ENCODE data around the gene SNX10. TPM values are rescaled to one million over a fixed set of nuclear protein-coding genes. Genes with fewer than 3 reads are reported as not detected.

SNX10 gene
- polyA plus RNA-seq, 6 donors from 2014 or later: 138 to 210 (median 164) TPM

DNA sequence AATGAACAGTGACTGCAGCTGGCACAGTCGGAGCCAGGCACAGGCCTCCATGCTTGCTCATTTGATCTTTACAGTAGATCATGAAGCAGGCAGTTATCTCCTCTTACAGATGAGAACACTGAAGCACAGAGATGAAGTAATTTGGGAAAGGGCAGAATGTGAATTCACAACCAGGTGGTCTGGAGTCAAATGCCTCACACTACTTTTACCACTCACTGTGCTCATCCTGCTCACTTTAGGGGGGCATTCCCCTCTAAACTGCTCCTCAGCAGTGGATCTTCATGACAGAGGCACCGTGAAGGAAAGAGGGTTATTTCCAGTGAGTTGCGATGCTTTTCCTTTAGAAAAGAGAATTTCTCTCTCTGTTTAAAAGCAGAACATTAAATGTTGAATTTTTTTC is 15.1 kb downstream of the SNX10 start:
- Mint-ChIP-seq H3K27me3 (no peaks in the 10 kb centered on the region), H3K36me3 (peaks cover 13 to 32% of the 10 kb centered on the region in 2 donors), H3K4me1 (peaks cover 46 to 81% (median 60%) of the 10 kb centered on the region in 3 donors), H3K27ac (peak overlapping the region in 4 of 6 donors; percentile 56 to 91 (median 78)), H3K9me3 (no peaks in the 10 kb centered on the region), H3K4me3 (peak overlapping the region in 1 of 8 donors; percentile 23)
- ATAC-seq (ENCODE audit: low read depth in 2 of 2) (no peak), DNase-seq (no peak)

DNA sequence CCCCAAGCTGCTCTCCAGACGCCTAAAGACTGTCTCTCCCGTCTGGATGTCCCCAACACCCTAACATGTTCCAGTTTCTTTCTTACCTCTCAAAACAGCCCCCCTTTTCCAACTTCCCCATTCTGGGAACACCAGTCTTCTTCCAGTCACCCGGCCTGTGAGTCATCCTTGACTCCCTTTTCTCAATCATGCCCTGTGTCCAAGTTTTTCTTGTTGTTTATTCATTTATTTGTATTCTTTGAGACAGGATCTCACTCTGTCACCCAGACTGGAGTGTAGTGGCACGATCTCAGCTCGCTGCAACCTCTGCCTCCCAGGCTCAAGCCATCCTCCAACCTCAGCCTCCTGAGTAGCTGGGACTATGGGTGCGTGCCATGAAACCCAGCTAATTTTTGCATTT is 15.6 kb downstream of the SNX10 start:
- DNase-seq (no peak), ATAC-seq (ENCODE audit: low read depth in 2 of 2) (no peak)
- Mint-ChIP-seq H3K27ac (peak overlapping the region in 5 of 6 donors; percentile 1 to 94 (median 83)), H3K36me3 (peaks cover 13 to 32% of the 10 kb centered on the region in 2 donors), H3K9me3 (no peaks in the 10 kb centered on the region), H3K4me3 (peak overlapping the region in 2 of 8 donors; percentile 23 to 47), H3K4me1 (peaks cover 44 to 78% (median 60%) of the 10 kb centered on the region in 3 donors), H3K27me3 (no peaks in the 10 kb centered on the region)

DNA sequence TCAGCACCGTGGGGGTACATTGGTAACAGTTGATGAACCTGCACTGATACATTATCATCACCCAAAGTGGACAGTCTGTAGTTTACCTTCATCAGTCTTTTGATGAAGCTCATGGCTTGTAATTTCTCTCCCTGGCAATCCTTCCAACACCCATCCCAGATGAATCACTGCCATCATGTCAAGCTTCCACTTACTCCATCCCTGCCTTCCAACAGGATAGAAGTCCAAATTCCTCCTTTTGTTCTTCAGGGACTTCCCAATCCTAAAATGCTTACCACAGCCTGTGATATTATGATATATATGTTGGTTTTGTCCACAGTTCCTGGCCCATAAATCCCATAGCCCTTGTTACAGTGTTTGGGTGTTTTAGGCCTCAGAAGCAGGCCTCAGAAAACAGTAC is 16.1 kb downstream of the SNX10 start:
- Mint-ChIP-seq H3K36me3 (peaks cover 13 to 32% of the 10 kb centered on the region in 2 donors), H3K27me3 (no peaks in the 10 kb centered on the region), H3K4me1 (peaks cover 41 to 74% (median 60%) of the 10 kb centered on the region in 3 donors), H3K27ac (peak overlapping the region in 4 of 6 donors; percentile 3 to 91 (median 54)), H3K4me3 (peak overlapping the region in 3 of 8 donors; percentile 19 to 49 (median 23)), H3K9me3 (no peaks in the 10 kb centered on the region)
- ATAC-seq (ENCODE audit: low read depth in 2 of 2) (no peak), DNase-seq (no peak)

DNA sequence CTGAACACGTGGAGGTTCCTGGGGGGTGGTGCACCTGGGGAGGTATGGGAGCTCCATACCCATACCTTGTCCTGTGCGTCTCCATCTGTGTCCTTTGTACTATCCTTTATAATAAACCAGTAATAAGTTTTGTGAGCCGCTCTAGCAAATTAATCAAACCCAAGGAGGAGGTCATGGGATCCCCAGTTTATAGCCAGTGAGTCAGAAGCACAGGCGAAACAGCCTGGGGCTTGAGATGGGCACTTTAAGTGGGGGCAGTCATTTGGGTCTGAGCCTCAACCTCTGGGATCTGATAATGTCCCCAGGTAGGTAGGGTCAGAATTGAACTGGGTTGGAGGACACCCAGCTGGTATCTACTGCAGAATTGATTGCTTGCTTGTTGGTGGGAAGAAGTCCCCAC is 16.9 kb downstream of the SNX10 start:
- peak overlapping the region in 2 of 6 donors; percentile 70 to 91 for H3K27ac Mint-ChIP-seq
- no peaks in the 10 kb centered on the region for H3K27me3 Mint-ChIP-seq
- H3K36me3 Mint-ChIP-seq: peaks cover 9 to 26% of the 10 kb centered on the region in 2 donors
- ATAC-seq (ENCODE audit: low read depth in 2 of 2) (no peak), DNase-seq (no peak)
- peak overlapping the region in 1 of 8 donors; percentile 40 for H3K4me3 Mint-ChIP-seq
- no peaks in the 10 kb centered on the region for H3K9me3 Mint-ChIP-seq
- H3K4me1 Mint-ChIP-seq: peaks cover 39 to 75% (median 61%) of the 10 kb centered on the region in 3 donors

DNA sequence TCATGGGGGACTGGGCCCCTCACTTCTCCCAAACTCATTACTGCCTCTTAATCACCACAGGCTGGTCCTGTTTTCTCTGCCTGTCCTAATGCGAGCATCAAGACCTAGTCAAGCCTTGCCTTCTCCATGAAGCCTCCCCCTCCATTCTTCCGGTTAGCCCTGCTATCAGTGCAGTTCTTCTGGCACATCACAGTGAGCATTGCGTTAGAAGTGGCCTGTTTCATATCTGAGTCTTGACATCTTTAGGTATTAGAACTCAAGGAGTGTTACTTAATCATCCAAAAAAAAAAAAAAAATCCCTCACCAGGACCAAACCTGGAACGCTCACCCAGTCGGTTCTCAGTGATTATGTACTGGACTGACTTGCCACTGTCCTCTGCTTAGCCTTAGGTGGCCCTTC is 17.4 kb downstream of the SNX10 start:
- no peak overlapping the region for H3K4me3 Mint-ChIP-seq
- no peak for DNase-seq
- peaks cover 8 to 24% of the 10 kb centered on the region in 2 donors for H3K36me3 Mint-ChIP-seq
- H3K4me1 Mint-ChIP-seq: peaks cover 37 to 76% (median 61%) of the 10 kb centered on the region in 3 donors
- H3K9me3 Mint-ChIP-seq: no peaks in the 10 kb centered on the region
- H3K27me3 Mint-ChIP-seq: no peaks in the 10 kb centered on the region
- H3K27ac Mint-ChIP-seq: peak overlapping the region in 1 of 6 donors; percentile 53
- no peak for ATAC-seq (ENCODE audit: low read depth in 2 of 2)

DNA sequence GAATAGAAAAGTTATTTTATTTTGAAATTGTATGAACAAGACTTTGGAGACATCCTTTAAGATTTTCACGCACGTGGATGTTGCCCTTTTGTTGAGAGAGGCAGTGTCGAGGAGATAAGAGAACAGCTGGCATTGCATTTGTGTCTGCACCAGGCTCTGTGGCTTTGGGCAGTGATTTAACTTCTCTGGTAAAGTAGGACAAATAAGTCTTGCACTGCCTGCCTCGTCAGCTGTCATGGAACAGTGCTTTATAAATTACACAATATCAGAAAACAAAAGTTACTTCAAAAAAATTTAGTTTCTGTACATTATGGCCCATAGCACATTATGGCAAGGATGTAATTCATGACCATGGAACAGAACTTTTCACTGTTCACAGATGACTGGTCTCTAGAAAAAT is 20.1 kb downstream of the SNX10 start:
- no peaks in the 10 kb centered on the region for H3K27me3 Mint-ChIP-seq

DNA sequence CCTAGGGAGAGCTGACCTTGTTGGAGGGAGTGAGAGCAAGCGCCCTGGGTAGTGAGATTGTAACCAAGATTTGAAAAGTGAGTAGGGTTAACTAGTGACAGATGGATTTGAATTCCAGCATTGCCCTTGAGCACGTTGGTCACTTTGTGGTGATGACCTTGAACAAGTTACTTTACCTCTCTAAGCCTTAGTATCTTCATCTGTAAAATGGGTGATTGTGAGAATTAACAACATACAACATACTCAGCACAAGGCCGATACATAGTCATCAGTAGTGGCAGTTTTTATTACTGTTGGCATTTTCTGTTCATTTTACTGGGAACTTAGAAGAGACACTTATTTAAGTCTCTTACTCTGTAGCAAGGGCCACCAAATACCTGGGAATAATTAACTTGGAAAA is 25.5 kb downstream of the SNX10 start:
- Mint-ChIP-seq H3K4me1 (peaks cover 44 to 83% (median 61%) of the 10 kb centered on the region in 3 donors), H3K27ac (peak overlapping the region in 3 of 6 donors; percentile 34 to 64 (median 55)), H3K27me3 (no peaks in the 10 kb centered on the region), H3K4me3 (no peak overlapping the region), H3K9me3 (no peaks in the 10 kb centered on the region), H3K36me3 (peaks cover 0 to 8% of the 10 kb centered on the region in 2 donors)
- ATAC-seq (ENCODE audit: low read depth in 2 of 2) (no peak), DNase-seq (no peak)

More for the DNA sequence above, 20.1 kb downstream of the SNX10 start:
- no peak for ATAC-seq (ENCODE audit: low read depth in 2 of 2)
- Mint-ChIP-seq H3K4me3 (no peak overlapping the region), H3K36me3 (peaks cover 8 to 16% of the 10 kb centered on the region in 2 donors), H3K9me3 (no peaks in the 10 kb centered on the region), H3K27ac (peak overlapping the region in 1 of 6 donors; percentile 53), H3K4me1 (peaks cover 33 to 74% (median 57%) of the 10 kb centered on the region in 3 donors)
- DNase-seq: no peak

DNA sequence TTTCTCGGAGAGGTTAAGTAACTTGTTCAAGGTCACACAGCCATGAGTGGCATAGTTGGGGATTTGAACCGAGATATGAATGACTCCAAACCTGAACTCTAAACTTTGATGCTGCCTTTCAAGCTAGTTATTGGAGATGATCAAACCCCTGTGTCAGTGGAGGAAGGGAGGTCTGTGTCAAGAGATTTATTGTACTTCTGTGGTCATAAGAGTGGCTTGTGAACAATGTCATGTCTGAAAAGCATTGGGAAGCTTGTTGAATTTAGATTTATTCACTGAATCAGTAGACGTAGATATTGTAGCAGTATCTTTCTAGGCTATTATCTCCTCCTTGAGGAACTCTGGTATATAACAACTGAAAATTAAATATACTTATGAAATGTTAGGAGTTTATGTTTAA is 27.3 kb downstream of the SNX10 start:
- no peaks in the 10 kb centered on the region for H3K9me3 Mint-ChIP-seq
- H3K27me3 Mint-ChIP-seq: no peaks in the 10 kb centered on the region
- peak overlapping the region in 2 of 8 donors; percentile 0 to 9 for H3K4me3 Mint-ChIP-seq
- ATAC-seq (ENCODE audit: low read depth in 2 of 2) (no peak), DNase-seq (no peak)
- peaks cover 50 to 85% (median 61%) of the 10 kb centered on the region in 3 donors for H3K4me1 Mint-ChIP-seq
- H3K27ac Mint-ChIP-seq: peak overlapping the region in 5 of 6 donors; percentile 1 to 94 (median 72)
- peaks cover 0 to 8% of the 10 kb centered on the region in 2 donors for H3K36me3 Mint-ChIP-seq

DNA sequence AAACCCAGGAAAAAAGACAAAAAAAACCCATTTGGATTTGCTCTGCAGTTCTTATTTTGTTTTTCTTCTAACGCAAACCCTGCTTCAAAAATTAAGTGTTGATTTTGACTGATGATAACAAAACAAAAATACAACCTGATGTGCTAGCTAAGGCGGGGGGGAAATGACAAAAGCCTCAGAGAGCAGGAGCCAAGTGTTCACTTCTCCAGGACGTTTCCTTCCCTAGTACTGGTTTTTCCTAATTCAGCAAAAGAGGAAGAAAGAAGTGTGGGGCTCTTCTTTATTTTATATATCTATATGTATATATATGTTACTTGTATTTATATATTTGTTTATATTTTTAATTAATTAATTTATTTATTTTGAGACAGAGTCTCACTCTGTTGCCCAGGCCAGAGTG is 28.0 kb downstream of the SNX10 start:
- Mint-ChIP-seq H3K27me3 (no peaks in the 10 kb centered on the region), H3K4me3 (peak overlapping the region in 1 of 8 donors; percentile 62), H3K4me1 (peaks cover 48 to 79% (median 57%) of the 10 kb centered on the region in 3 donors), H3K36me3 (peaks cover 0 to 8% of the 10 kb centered on the region in 2 donors), H3K27ac (peak overlapping the region in 3 of 6 donors; percentile 72 to 90 (median 79)), H3K9me3 (no peaks in the 10 kb centered on the region)
- no peak for ATAC-seq (ENCODE audit: low read depth in 2 of 2)
- DNase-seq: no peak

DNA sequence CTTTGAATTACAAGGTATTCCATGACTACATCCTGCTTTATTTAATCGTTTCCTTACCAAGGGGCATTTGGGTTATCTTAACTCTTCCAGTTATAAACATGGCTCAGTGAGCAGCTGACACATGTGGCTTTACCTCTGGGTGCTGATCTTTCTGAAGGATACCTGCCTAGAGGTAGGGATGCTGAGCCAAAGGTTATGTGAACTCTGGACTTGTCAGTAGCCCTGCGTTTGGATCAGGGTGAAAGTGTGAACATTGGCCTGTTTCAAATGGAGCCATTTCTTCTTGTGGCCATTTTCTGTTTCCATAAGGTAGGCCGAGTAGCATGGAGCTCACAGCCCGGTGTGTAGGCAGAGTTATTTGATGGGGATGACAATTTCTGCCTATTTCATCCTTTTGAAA is 29.2 kb downstream of the SNX10 start:
- Mint-ChIP-seq H3K36me3 (peaks cover 0 to 8% of the 10 kb centered on the region in 2 donors), H3K27me3 (no peaks in the 10 kb centered on the region), H3K9me3 (no peaks in the 10 kb centered on the region), H3K4me1 (peaks cover 43 to 74% (median 49%) of the 10 kb centered on the region in 3 donors), H3K27ac (peak overlapping the region in 3 of 6 donors; percentile 60 to 73 (median 68)), H3K4me3 (no peak overlapping the region)
- DNase-seq (no peak), ATAC-seq (ENCODE audit: low read depth in 2 of 2) (no peak)

DNA sequence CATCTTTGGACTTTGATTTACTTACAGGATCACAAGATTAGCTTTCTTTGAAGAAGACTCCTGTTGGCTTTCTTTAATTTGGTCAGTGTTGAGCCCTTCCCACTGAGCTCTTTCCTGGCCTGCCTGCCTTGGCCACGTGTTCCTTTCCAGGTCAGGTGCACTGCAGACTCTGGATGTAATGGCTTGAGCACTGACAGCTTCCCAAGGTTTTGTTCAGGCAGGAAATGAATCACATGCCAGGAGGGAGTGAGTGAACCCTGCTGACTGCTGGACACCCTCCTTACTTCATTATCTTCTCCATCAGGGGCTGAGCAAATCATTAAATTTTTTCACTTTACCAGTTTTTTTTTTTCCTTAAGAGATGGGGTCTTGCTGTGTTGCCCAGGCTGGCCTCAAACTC is 29.8 kb downstream of the SNX10 start:
- no peak for ATAC-seq (ENCODE audit: low read depth in 2 of 2)
- H3K36me3 Mint-ChIP-seq: peaks cover 2 to 8% of the 10 kb centered on the region in 2 donors
- peak overlapping the region in 1 of 8 donors; percentile 23 for H3K4me3 Mint-ChIP-seq

DNA sequence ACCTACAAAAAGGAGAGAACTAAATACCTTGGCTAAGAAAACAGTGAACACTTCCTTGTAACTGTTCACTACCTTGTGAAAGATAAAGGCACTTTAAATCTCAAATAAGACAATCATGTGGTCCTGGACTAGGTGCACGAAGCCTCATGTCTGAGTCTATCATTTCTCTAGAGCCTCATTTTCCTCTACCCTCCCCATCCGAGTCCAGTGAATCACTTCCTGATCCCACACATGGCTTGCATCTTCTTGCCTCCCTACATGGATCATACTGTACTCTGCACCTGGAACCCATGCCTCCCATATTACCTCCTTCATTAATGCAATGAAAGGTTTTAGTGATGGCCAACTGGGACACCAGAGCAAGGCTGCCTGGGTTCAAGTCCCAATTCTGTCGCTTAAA is 34.5 kb downstream of the SNX10 start:
- ATAC-seq (ENCODE audit: low read depth in 2 of 2): no peak
- no peak for DNase-seq
- peaks cover 56 to 82% (median 64%) of the 10 kb centered on the region in 3 donors for H3K4me1 Mint-ChIP-seq
- no peaks in the 10 kb centered on the region for H3K27me3 Mint-ChIP-seq
- H3K4me3 Mint-ChIP-seq: peak overlapping the region in 1 of 8 donors; percentile 25
- H3K27ac Mint-ChIP-seq: no peak overlapping the region
- H3K9me3 Mint-ChIP-seq: no peaks in the 10 kb centered on the region
- peaks cover 8 to 16% of the 10 kb centered on the region in 2 donors for H3K36me3 Mint-ChIP-seq

More for the DNA sequence above, 29.8 kb downstream of the SNX10 start:
- Mint-ChIP-seq H3K27me3 (no peaks in the 10 kb centered on the region), H3K9me3 (no peaks in the 10 kb centered on the region), H3K27ac (peak overlapping the region in 5 of 6 donors; percentile 31 to 74 (median 67)), H3K4me1 (peaks cover 47 to 72% (median 54%) of the 10 kb centered on the region in 3 donors)
- DNase-seq: no peak

DNA sequence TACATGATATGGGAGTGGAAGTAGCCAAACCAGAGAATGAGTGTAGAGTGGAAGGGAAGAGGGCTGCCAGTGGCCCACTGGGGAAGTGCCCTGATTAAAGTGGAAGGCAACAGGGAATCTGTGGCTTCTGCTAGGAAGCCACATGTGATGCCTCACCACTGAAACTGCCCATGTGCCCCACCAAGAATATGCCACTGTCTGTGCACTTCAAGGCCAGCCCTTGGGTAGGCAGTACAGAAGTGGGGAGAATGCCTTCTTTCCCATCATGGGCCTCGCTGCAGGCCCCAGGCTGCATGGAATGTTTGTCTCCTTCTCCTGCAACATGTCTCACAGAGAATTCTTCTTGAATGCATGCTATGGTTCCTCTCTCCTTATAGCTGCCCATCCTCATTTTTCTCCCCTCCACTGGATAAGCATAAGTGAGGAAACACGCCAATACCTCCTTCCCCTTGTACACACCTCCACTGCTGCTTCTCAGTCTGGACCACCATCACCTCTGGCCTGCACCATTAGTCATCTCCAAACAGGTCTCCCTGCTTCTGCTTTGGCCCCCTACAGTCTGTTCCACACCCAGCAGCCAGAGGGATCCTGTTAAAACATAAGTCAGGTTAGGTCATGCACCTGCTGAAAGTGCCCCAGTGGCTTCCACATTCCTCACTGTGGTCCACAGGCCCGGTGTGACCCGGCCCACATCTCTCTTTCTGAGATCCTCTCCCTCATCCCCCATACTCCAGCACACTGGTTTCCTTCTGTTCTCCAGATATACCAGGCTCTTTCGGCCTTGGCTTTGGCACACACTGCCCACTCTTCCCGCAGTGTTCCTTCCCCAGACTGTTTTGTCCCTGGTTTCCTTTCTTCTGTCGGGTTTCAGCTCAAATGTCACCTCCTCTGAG is 37.1 kb downstream of the SNX10 start:
- ATAC-seq (ENCODE audit: low read depth in 2 of 2) (peak; percentile 41 to 51), DNase-seq (no peak)
- Mint-ChIP-seq H3K9me3 (peaks cover 0 to 2% (median 0%) of the 10 kb centered on the region in 7 donors), H3K4me3 (peak overlapping the region in 7 of 8 donors; percentile 2 to 90 (median 81)), H3K4me1 (peaks cover 58 to 82% (median 68%) of the 10 kb centered on the region in 3 donors), H3K27ac (peak overlapping the region; percentile 55 to 93 (median 90)), H3K27me3 (no peaks in the 10 kb centered on the region), H3K36me3 (peaks cover 7 to 13% of the 10 kb centered on the region in 2 donors)

Data from naive B cell (primary cell).